Measurements from ENCODE around the gene SYTL3. TPM values are rescaled to one million over a fixed set of nuclear protein-coding genes. Genes with fewer than 3 reads are reported as not detected.

SYTL3 gene
- polyA plus RNA-seq, 1 donor (not counting 4 experiments of a cell fraction or from before 2014, with no cell fraction given) = 1.4 TPM

DNA sequence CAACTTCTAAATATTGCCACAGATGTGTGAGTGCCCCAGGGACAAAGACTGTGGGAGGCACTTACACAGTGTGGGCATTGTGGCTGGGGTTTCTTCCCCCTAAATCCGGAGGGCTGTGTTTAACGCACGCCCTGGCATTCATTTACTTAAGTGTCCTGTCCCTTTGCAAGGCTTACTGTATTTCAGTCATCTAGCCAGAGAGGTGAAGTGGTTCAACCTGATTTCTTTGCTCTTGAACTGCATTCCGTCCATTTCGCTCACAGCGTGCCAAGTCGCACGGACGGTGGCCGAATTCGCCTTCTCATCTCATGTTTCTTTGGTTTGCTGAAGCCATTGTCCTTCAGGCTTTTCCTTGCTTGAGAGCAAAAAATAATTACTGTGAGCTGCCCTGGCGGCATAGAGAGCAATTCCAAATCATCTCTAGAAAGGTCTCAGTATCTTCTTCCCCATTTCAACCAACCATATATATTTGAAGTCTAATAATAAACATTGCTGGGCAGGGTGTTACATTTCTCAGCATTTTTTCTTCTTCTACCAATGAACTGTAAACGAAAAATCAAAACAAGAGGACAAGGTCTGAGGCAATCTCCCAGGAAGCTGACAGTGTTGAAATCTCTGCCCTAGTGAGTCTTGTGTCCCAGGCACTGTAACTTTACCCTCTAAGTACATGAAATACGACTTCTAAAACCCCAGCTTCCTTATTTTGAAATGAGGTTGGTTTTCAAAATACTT is 16.9 kb downstream of the SYTL3 start:
- Histone ChIP-seq H4K20me1 (ENCODE audit: control insufficient read depth, extremely low read depth, insufficient read depth, low read length) (no peaks in the 10 kb centered on the region), H3K9me1 (ENCODE audit: control insufficient read depth, extremely low read depth, insufficient read depth, low read length) (no peaks in the 10 kb centered on the region), H3K79me2 (ENCODE audit: control insufficient read depth, insufficient read depth, low read length) (no peaks in the 10 kb centered on the region), H3K27ac (ENCODE audit: control insufficient read depth, insufficient read depth, low read length) (no peak overlapping the region), H3K4me1 (ENCODE audit: control insufficient read depth, extremely low read depth, insufficient read depth, low read length) (peaks cover 28% of the 10 kb centered on the region), H3K9ac (ENCODE audit: control insufficient read depth, extremely low read depth, insufficient read depth, low read length) (no peak overlapping the region), H3K4me2 (ENCODE audit: control insufficient read depth, extremely low read depth, insufficient read depth, low read depth, low read length) (no peak overlapping the region), H2AFZ (ENCODE audit: control insufficient read depth, low read length) (no peak overlapping the region), H3K27me3 (ENCODE audit: control insufficient read depth, extremely low read depth, insufficient read depth, low read length) (no peaks in the 10 kb centered on the region), H3K9me3 (ENCODE audit: control insufficient read depth, low read depth, low read length) (no peaks in the 10 kb centered on the region), H3K4me3 (ENCODE audit: control insufficient read depth in 2 of 3, extremely low read depth in 1 of 3, insufficient read depth in 2 of 3, low read depth in 1 of 3, low read length in 3 of 3) (no peak overlapping the region), H3K36me3 (ENCODE audit: control insufficient read depth in 2 of 2, extremely low read depth in 1 of 2, insufficient read depth in 2 of 2, low read length in 2 of 2) (no peaks in the 10 kb centered on the region)
- FAIRE-seq (no peak), DNase-seq (ENCODE audit: low read depth, low spot score) (no peak)
- dilution Hi-C loops (cut with MboI; ENCODE audit: extremely low pct_ligation_motif_present, low sequenced_read_pairs) = no loop called here
- TF ChIP-seq EZH2 (IDR thresholded peaks at IDR 0.05; ENCODE audit: low read length) = no peak
- TF ChIP-seq, protein P1, sequence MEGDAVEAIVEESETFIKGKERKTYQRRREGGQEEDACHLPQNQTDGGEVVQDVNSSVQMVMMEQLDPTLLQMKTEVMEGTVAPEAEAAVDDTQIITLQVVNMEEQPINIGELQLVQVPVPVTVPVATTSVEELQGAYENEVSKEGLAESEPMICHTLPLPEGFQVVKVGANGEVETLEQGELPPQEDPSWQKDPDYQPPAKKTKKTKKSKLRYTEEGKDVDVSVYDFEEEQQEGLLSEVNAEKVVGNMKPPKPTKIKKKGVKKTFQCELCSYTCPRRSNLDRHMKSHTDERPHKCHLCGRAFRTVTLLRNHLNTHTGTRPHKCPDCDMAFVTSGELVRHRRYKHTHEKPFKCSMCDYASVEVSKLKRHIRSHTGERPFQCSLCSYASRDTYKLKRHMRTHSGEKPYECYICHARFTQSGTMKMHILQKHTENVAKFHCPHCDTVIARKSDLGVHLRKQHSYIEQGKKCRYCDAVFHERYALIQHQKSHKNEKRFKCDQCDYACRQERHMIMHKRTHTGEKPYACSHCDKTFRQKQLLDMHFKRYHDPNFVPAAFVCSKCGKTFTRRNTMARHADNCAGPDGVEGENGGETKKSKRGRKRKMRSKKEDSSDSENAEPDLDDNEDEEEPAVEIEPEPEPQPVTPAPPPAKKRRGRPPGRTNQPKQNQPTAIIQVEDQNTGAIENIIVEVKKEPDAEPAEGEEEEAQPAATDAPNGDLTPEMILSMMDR (optimal IDR thresholded peaks at IDR 0.05 in 1 of 3, IDR thresholded peaks at IDR 0.05 in 1 of 3, conservative IDR thresholded peaks at IDR 0.05 in 1 of 3; ENCODE audit: extremely low read depth in 1 of 3, insufficient read depth in 2 of 3, low read length in 3 of 3) = no peak

DNA sequence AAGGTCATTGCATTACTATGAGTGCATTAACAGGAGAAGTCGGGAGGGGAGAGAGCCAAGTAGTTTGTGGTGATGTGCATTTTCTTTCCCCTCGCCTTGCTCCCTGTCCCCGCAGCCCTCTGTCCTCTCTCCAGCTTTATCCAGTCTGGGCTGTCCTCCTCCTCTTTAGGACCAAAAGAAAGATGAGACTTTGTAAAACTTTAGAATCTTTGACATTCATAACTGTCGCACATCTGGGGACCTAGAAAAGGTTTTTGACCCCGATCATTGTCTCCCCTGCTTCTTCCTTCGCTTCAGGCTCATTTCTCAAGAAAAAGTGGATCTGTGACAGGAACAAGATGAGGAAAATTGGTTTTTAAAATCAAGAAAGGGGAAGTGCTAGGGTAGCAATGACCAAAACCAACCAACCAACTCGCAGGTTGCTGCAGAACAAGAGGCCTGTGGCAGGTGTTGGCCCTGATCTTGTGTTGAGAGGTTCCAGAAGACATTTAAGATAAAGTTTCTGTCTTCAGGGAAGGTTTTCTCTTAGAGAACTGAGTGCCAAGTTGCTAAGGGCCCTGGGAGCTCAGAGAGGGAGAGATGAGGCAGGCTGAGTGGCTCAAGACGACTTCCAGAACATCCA is 17.6 kb downstream of the SYTL3 start:
- dilution Hi-C loops (cut with MboI; ENCODE audit: extremely low pct_ligation_motif_present, low sequenced_read_pairs) = no loop called here
- Histone ChIP-seq H4K20me1 (ENCODE audit: control insufficient read depth, extremely low read depth, insufficient read depth, low read length) (no peaks in the 10 kb centered on the region), H3K79me2 (ENCODE audit: control insufficient read depth, insufficient read depth, low read length) (no peaks in the 10 kb centered on the region), H3K36me3 (ENCODE audit: control insufficient read depth in 2 of 2, extremely low read depth in 1 of 2, insufficient read depth in 2 of 2, low read length in 2 of 2) (no peaks in the 10 kb centered on the region), H3K27ac (ENCODE audit: control insufficient read depth, insufficient read depth, low read length) (no peak overlapping the region), H2AFZ (ENCODE audit: control insufficient read depth, low read length) (no peak overlapping the region), H3K9me1 (ENCODE audit: control insufficient read depth, extremely low read depth, insufficient read depth, low read length) (no peaks in the 10 kb centered on the region), H3K27me3 (ENCODE audit: control insufficient read depth, extremely low read depth, insufficient read depth, low read length) (no peaks in the 10 kb centered on the region), H3K9me3 (ENCODE audit: control insufficient read depth, low read depth, low read length) (no peaks in the 10 kb centered on the region), H3K4me2 (ENCODE audit: control insufficient read depth, extremely low read depth, insufficient read depth, low read depth, low read length) (no peak overlapping the region), H3K4me3 (ENCODE audit: control insufficient read depth in 2 of 3, extremely low read depth in 1 of 3, insufficient read depth in 2 of 3, low read depth in 1 of 3, low read length in 3 of 3) (no peak overlapping the region), H3K4me1 (ENCODE audit: control insufficient read depth, extremely low read depth, insufficient read depth, low read length) (peaks cover 28% of the 10 kb centered on the region), H3K9ac (ENCODE audit: control insufficient read depth, extremely low read depth, insufficient read depth, low read length) (no peak overlapping the region)
- no peak for DNase-seq (ENCODE audit: low read depth, low spot score)
- FAIRE-seq = peak; percentile 48
- TF ChIP-seq EZH2 (IDR thresholded peaks at IDR 0.05; ENCODE audit: low read length) = no peak
- TF ChIP-seq, protein P1 (optimal IDR thresholded peaks at IDR 0.05 in 1 of 3, IDR thresholded peaks at IDR 0.05 in 1 of 3, conservative IDR thresholded peaks at IDR 0.05 in 1 of 3; ENCODE audit: extremely low read depth in 1 of 3, insufficient read depth in 2 of 3, low read length in 3 of 3) = no peak

Measured in keratinocyte (primary cell).